NOMO-1 (cell line): ENCODE measurements around the gene PARN.
"Not testable (repeated sequence)": the region's sequence is repeated elsewhere in the genome, so short reads cannot be mapped to it uniquely, and the experiment has no call there.

Source experiments
- DNase-seq, 2 experiments: peaks; one replicate each; lab custom pipeline; 2025; ENCODE audit not compliant: unreplicated experiment in 2 of 2; lab: John Stamatoyannopoulos, UW

Gene PARN, protein sequence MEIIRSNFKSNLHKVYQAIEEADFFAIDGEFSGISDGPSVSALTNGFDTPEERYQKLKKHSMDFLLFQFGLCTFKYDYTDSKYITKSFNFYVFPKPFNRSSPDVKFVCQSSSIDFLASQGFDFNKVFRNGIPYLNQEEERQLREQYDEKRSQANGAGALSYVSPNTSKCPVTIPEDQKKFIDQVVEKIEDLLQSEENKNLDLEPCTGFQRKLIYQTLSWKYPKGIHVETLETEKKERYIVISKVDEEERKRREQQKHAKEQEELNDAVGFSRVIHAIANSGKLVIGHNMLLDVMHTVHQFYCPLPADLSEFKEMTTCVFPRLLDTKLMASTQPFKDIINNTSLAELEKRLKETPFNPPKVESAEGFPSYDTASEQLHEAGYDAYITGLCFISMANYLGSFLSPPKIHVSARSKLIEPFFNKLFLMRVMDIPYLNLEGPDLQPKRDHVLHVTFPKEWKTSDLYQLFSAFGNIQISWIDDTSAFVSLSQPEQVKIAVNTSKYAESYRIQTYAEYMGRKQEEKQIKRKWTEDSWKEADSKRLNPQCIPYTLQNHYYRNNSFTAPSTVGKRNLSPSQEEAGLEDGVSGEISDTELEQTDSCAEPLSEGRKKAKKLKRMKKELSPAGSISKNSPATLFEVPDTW

DNA sequence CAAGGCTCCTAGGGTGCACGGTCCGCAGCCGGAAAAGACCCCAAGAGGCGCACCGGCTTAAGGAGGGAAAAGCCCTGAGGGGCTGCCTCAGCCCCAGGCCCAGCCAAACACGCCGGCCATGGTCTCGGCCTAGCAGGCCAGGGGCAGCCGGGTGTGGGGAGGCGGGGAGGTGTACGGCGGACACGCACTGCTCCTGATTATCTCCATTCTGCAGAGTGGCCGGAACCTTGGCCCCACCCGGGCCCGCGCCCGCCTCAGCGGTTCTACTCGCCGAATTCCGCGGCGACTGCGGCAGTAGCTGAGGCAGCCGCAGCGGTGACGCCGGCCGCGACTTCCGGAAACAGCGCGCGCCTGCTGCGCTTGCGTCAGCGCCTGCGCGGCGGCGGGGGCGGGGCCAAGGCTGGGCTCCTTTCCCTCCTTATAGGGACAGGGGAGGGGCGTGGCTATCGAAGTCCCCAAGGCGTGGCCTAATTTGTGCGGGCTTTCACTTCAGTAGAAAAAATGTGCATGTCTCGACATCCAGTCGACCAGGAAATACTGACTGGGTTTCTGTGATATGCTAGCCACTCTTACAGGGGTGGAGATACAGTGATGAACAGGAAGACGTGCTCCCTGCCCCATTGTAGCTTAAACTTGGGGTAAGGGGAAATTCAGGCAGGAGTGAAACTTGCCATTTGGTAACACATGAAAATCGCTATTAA, at the start of gene PARN:
Gene PARN (minus strand): TSS at position 342 of the 701 bp plus-strand sequence. CDS start 135 bp downstream, at position 207.
- DNase-seq: peak; percentile 92 to 99

DNA sequence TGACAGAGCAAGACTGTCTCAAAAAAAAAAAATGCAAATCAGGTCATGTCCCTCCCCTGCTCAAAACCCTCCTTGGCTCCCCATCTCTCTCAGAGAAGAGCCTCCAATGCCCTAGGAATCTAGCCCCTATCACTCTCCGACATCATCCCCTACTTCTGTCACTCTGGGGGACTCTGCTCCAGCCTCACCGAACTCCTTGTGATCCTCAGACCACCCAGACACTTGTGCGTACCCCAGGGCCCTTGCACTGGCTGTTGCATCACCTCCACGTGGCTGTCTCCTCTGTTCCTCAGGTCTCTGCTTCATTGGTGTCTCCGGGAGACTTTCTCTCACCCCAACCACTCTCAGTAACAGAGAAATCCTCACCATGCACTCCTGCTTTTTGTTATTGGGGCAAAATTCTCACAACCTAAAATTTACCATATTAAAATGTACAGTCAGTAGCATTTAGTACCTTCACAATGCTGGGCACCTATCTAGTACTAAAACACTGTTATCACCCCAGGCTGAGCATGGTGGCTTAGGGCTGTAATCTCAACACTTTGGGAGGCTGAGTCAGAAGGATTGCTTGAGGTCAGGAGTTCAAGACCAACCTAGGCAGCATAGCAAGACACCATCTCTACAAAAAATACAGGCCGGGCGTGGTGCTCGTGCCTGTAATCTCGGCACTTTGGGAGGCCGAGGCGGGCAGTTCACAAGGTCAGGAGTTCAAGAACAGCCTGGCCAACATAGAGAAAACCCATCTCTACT, 48.9 kb upstream of the PARN start:
- no peak for DNase-seq

DNA sequence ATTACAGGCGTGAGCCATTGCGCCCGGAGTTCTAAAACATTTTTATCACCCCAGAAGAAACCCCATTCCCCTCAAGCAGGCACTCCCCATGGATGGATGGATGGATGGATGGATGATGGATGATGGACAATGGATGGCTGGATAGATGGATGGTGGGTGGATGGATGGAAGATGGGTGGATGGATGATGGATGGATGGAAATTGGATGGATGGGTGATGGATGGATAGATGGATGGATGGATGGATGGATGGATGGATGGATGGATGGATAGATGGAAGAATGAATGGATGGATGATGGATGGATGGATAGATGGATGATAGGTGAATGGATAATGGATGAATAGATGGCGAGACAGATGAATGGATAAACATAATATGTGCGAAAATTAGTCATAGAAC, 47.6 kb upstream of the PARN start:
- no peak for DNase-seq

DNA sequence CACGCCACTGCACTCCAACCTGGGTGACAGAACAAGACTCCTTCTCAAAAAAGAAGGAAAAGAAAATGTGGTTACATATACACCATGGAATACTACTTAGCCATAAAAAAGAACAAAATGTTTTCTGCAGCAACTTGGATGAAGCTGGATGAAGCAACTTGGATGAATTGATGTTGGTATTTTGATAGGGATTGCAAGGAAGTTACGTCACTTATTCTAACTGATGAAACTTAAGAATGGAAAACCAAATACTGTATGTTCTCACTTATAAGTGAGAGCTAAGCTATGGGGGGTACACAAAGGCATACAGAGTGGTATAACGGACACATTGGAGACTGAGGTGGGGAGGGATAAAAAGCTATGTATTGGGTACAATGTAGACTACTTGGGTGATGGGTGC, 46.6 kb upstream of the PARN start:
- no peak for DNase-seq

DNA sequence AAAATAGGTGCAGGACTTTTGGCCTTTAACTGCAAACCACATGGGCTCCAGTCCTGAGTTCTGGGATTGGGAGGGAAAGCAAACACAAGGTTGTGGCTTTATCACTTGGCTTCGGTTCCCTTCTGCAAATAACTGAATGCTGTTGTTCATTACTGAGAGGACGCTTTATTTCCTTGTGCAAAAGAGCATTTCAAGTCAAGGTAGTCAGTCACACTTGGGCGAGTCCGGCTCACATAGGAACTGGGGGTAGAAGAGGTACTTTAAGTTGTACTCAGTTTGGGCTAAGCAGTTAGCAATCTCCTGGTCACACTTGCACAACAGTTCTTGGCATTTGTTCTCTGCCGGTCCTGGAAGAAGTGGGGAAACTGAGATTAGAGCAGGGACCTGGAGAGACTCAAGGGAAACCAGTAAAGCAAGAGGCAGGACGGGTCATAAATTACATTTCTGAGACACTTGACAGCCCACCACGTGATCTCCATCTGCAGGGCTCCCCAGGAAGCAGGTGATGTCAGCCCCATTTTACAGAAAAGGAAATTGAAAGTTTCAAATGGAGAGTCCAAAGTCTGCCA, 42.4 kb upstream of the PARN start:
- DNase-seq: no peak

DNA sequence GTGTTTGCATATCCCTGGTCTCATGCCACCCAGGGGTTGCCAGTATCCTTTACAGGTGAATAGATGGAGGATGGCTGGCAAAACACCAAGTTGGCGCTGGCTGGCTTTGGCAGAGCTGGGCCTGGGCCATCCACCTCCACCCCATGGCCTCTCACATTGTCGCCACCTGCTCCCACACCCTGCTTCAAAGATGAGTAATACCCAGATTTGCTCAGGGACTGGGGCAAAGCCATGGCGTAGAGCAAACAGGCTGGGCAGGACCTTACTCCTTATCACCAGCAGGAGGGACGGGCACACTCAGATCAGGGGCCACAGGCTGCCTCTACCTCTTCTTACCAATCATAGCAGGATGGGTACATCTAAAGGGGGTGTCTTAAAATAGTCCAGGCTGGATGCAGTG, 39.7 kb upstream of the PARN start:
- DNase-seq: no peak

DNA sequence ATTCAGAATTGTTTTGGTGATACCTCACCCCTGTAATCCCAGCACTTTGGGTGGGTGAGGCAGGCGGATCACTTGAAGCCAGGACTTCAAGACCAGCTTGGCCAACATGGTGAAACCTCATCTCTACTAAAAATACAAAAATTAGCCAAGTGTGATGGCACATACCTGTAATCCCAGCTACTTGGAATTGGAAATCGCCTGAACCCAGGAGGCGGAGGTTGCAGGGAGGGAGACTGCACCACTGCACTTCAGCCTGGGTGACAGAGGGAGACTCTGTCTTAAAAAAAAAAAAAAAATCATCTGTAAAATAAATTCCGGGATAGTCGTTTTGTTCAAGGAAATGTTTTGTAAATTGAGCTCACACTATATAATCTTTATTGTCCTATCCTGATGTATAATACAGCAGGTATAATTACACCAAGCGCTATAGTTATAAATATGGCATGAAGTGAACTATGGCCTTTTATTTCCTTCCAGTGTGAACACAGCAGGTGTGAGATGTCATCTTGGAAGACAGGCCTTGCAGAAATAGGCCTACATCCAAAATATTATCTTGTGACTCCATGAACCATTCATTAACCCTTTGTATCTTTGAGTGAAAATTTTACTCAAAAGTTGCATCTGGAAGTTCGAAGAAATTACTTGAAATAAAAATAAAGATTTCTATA, 38.6 kb upstream of the PARN start:
- no peak for DNase-seq

DNA sequence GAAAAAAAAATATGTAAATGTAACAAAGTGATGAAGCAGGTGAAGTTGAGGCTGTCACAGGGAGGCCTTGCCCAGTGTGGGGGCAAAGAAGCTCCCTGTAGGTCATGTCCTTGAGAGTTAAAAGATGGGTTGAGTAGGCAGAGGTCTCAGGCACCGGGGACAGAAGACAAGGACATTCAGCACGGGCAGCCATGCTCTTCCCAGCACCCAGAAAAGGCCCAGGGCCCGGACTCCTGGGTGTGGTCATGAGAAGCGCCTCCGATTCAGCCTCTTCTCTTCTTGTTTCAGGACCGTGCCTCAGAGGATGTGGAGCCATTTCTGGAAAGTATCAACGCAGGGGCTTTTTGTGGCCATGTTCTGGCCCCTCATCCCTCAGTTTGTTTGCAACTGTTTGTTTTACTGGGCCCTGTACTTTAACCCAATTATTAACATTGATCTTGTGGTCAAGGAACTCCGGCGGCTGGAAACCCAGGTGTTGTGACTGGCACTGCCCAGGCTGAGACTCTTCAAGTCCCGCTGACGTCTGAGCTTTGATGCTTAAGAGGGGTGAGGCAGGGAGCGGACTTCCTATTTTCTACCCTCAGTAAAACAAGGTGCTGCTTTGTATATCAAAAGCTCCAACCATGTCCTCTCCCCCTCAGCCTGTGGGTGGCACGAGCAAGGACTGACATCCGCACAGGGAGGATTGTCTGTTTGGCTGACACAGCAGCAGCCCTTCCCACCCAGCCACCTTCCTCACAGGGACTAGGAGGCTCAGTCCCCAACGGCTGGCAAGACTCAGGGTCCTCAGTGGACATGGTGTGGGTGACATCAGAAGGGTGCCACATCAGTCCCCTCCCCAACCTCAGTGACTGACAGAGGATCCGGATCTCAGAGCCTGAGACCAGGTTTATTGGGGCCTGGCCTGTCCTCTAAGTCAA, 37.5 kb upstream of the PARN start:
- no peak for DNase-seq

DNA sequence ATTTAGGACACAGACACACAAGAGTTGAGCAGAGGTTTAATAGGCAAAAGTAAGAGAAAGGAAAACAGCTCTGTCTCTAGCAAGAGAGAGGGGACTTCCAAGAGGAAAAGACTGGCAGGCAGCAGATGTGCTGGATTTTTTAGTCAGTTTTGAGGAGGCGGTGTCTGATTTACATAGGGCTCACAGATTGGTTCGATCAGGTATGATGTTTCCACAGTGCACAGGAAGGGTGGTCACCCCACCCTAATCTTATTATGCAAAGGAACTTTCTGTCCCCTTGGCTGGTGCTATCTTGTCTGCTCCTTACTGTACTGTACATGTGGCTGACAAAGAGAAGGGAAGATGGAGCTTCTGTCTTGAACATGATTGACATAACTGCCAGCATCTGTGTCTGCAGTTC, 28.0 kb upstream of the PARN start:
- DNase-seq: no peak

DNA sequence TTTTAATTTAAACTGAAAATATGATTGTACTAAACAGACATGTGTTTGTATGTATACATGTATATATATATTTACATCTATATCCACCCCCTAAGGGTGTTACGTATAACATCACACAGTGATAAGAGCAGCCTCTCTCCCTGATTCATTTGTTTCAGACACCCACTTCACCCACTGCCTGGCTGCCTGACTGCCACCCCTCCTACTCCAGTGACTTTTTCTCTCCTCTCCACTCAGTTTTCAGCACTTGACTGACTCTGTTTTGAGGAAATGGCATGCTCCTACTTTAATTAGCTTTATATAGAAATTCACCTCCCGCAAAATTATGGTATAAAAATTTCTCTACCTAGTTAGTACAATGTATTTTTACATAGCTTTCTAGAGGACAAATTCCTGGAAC, 22.7 kb upstream of the PARN start:
- no peak for DNase-seq

DNA sequence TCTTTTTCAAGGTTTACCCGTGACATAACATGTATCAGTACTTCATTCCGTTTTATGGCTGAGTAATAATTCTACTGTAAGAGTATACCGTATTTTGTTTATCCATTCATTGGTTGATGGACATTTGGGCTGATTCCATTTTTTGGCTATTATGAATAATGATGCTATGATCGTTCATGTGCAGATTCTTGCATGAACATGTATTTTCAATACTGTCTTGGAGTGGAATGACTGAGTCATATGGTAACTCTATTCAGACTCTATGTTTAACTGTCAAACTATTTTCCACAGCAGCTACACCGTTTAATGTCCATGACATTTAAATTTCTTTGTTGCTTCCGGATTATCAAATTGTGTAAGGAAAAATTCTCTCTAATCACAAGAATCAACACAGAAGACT, 20.6 kb upstream of the PARN start:
- no peak for DNase-seq

DNA sequence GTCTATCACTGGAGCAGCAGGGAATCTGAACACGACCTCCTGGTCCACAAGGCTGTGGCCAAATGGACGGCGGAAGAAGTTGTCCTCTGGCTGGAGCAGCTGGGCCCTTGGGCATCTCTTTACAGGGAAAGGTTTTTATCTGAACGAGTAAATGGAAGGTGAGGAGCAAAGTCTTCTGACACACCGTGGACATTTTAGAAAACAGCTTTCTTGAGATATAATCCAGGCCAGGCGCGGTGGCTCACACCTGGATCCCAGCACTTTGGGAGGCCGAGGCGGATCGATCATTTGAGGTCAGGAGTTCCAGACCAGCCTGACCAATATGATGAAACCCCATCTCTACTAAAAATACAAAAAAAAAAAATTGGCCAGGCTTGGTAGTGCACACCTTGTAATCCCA, 19.8 kb upstream of the PARN start:
- DNase-seq: no peak

DNA sequence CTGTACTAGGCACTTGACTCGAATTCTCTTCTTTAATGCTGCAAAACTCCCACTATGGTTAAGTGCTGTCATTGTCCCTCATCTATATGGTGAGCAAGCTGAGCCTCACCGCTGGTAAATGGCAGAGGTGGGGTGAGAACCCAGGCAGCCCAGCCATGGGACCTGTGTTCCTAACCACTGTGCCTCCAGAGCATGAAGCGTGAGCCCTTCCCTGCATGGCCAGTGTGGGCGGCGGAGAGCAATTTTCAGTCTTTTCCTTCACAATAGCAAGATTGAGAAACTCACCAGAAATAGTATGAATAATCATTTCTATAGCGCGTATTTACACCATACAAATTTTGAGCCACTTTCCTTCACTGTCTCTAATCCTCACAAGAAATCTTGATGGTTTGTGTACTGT, 11.9 kb upstream of the PARN start:
- no peak for DNase-seq

DNA sequence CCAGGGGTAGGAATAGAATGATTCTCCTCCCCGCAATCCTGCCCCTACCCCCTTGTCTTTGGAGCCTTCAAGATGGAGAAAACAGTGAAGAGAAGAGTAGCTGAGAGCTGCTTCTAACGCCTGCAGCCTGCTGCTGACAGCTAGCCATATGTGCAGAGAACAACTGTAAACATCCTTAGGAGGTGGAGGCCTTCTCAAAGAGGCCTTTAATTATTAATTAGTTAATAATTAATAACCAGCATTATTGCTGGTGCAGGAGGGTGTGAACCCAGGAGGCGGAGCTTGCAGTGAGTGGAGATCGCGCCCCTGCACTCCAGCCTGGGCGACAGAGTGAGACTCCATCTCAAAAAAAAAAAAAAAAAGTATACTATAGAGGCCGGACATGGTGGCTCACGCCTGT, 11.1 kb upstream of the PARN start:
- DNase-seq: no peak

DNA sequence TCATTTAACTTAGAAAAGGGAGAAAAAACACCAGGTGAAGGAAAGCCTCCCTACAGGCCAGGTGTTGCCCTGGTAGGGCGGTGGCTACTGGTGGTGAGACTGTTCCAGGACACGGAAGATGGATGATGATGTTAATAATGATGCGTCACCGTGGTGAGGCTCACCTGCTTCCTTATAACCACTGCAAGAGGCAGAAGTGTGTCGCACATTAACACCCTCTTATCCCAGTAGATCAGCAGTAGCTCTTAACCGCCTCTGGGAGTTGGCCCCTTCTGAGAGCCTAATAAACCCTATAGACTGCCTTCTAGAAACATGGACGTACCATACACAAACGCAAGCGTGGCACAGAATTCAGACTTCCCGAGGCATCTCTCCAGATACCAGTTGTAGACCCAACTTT, 10.5 kb upstream of the PARN start:
- DNase-seq: no peak

DNA sequence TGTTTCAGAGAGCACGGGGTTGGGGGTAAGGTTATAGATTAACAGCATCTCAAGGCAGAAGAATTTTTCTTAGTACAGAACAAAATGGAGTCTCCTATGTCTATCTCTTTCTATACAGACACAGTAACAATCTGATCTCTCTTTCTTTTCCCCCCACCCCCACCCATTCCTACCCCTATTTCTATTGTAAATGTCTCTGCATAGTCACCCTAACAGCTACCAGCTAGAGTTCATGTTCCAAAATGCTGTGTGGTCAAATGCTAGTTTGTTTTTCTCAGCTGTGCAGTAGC, 6.8 kb upstream of the PARN start:
- DNase-seq: not testable (repeated sequence)

DNA sequence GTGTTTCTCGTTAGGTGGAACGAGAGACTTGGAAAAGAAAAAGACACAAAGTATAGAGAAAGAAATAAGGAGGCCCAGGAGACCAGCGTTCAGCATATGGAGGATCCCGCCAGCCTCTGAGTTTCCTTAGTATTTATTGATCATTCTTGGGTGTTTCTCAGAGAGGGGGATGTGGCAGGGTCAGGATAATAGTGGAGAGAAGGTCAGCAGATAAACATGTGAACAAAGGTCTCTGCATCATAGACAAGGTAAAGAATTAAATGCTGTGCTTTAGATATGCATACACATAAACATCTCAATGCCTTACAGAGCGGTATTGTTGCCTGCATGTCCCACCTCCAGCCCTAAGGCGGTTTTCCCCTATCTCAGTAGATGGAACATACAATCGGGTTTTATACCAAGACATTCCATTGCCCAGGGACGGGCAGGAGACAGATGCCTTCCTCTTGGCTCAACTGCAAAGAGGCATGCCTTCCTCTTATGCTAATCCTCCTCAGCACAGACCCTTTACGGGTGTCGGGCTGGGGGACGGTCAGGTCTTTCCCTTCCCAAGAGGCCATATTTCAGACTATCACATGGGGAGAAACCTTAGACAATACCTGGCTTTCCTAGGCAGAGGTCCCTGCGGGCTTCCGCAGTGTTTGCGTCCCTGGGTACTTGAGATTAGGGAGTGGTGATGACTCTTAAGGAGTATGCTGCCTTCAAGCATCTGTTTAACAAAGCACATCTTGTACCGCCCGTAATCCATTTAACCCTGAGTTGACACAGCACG, 6.3 kb upstream of the PARN start:
- not testable (repeated sequence) for DNase-seq

DNA sequence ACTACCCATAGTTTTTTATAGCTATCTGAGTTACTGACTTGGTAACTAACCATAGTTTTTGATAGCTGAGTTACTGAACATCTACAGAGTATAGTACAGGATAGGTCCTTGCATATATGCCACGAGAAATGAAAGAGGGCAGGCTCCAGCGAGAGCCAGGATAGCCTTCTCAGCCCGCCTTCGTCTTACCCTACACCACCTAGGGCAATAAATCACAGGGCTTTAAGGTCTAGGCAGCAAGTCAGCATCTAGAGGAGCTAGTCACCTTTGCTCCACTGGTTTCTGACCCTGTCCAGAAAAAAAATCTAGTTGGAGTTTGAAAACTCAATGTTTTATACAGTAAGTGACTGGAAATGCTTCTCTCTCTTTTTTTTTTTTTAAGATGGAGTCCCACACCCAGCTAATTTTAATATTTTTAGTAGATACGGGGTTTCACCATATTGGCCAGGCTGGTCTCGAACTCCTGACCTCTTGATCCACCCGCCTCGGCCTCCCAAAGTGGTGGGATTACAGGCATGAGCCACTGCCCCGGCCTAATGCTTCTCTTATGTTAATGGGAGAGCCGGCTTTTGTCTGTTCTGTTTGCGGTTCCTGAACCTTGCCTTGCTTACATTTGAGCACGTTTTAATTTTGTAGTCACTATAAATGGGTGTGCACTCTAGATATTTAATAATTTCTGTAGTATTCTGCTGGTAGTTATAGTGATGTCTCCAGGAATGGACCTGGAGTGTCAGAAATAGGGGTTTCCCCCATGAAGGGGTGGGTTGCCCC, 5.5 kb upstream of the PARN start:
- no peak for DNase-seq
